ENCODE data around the gene KCNQ2.

DNA sequence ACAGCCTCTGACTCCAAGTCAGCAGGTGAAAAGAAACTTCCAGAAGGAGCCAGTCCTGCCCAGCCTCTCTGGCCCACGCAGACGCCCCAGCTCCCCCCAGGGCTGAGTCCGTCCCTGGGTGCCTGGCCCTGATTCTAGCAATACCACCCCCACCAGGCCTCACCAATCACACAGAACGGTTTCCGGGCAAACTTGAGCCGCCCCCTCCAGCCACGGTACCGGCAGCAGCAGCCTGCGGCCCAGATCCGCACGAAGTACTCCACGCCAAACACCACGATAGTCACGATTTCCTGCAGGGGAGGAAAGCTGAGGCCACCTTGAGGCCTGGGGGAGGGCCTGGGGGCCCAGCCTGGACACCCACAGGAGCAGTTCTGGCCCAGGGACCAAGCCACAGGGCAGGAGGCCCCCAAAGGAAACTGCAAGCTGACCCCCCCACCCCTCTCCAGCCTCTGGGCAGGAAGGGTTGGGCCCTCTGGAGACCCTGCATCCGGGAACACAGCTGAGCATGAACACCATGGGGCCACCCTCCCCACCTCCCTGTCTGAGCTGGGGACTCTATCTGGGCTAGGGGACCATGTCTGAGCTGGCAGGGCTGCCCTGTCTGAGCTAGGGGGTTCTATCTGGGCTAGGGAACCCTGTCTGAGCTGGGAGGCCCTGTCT, 27.2 kb downstream of the KCNQ2 start:
- TF ChIP-seq, protein P1, sequence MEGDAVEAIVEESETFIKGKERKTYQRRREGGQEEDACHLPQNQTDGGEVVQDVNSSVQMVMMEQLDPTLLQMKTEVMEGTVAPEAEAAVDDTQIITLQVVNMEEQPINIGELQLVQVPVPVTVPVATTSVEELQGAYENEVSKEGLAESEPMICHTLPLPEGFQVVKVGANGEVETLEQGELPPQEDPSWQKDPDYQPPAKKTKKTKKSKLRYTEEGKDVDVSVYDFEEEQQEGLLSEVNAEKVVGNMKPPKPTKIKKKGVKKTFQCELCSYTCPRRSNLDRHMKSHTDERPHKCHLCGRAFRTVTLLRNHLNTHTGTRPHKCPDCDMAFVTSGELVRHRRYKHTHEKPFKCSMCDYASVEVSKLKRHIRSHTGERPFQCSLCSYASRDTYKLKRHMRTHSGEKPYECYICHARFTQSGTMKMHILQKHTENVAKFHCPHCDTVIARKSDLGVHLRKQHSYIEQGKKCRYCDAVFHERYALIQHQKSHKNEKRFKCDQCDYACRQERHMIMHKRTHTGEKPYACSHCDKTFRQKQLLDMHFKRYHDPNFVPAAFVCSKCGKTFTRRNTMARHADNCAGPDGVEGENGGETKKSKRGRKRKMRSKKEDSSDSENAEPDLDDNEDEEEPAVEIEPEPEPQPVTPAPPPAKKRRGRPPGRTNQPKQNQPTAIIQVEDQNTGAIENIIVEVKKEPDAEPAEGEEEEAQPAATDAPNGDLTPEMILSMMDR (IDR thresholded peaks at IDR 0.05), result no peak
- TF ChIP-seq POLR2A (IDR thresholded peaks at IDR 0.05), result no peak

Measured in stomach (tissue), 4 donors.